ENCODE results near the gene CTR9. TPM values are rescaled to one million over a fixed set of nuclear protein-coding genes. Genes with fewer than 3 reads are reported as not detected.
A peak's percentile ranks its signal among the peaks of the same experiment; 100 is the strongest.

CTR9 gene
- total and polyA plus RNA-seq, 9 of the 15 experiments (the other 6 are each of a cell fraction or from before 2014, with no cell fraction given), result 25.4 to 79.3 (median 47.3) TPM

DNA sequence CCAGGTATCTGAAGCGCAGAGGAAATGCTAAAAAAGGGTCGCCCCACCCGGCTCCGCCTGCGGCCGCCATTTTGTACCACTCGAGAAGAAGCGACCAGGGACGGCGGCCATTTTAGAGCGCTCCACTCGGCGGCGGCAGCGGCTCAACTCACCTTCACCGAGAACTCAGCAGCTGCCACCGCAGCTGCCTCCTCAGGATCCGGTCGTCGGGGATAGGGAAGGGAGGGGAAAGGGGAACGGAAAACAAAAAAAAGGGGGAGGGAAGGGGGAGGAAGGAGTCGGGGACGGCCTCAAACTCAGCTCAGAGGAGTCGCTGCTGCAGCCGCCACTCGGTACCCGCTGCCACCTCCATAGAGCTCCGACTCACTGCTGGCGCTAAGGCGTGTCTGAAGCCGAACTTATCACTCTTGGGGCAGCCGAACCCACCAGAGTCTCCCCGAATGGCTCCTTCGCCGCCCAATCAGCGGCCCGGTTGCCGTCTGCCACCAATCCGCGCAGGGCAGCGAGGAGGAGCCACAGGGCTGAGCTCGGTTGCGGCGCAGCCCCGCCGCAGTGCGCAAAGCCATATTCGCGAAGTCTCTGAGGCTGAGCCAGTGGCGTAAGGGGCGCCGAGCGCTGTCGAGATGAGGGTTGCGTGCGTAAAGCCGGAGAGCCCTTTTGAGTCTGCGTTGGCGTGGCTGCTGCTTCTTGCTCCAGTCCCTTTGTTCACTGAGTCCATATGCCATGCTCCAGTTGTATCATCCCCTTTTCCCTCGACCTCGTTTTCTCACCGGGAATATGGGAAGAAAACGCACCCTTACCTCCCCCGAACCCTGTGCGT is 57.7 kb downstream of the CTR9 start, which contains the start of gene EIF4G2 (continued):
- TF ChIP-seq, protein P1, sequence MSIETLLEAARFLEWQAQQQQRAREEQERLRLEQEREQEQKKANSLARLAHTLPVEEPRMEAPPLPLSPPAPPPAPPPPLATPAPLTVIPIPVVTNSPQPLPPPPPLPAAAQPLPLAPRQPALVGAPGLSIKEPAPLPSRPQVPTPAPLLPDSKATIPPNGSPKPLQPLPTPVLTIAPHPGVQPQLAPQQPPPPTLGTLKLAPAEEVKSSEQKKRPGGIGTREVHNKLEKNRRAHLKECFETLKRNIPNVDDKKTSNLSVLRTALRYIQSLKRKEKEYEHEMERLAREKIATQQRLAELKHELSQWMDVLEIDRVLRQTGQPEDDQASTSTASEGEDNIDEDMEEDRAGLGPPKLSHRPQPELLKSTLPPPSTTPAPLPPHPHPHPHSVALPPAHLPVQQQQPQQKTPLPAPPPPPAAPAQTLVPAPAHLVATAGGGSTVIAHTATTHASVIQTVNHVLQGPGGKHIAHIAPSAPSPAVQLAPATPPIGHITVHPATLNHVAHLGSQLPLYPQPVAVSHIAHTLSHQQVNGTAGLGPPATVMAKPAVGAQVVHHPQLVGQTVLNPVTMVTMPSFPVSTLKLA (conservative IDR thresholded peaks at IDR 0.05), result peak; percentile 58 to 75
- TF ChIP-seq RFX7 (CRISPR knock-in tag; IDR thresholded peaks at IDR 0.05), result no peak
- TF ChIP-seq TAF15 (IDR thresholded peaks at IDR 0.05; ENCODE audit: low read depth, low read length), result peak; percentile 99; the same call in 1 of the 2 replicates
- TF ChIP-seq ZNF23 (CRISPR knock-in tag; IDR thresholded peaks at IDR 0.05), result no peak
- TF ChIP-seq SMC3 (conservative IDR thresholded peaks at IDR 0.05; ENCODE audit: insufficient read depth, low read depth, low read length), result no peak
- TF ChIP-seq, protein P2, sequence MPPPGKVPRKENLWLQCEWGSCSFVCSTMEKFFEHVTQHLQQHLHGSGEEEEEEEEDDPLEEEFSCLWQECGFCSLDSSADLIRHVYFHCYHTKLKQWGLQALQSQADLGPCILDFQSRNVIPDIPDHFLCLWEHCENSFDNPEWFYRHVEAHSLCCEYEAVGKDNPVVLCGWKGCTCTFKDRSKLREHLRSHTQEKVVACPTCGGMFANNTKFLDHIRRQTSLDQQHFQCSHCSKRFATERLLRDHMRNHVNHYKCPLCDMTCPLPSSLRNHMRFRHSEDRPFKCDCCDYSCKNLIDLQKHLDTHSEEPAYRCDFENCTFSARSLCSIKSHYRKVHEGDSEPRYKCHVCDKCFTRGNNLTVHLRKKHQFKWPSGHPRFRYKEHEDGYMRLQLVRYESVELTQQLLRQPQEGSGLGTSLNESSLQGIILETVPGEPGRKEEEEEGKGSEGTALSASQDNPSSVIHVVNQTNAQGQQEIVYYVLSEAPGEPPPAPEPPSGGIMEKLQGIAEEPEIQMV (tag; conservative IDR thresholded peaks at IDR 0.05; ENCODE audit: low read depth), result no peak
- TF ChIP-seq TRIM28 (IDR thresholded peaks at IDR 0.05), result 0 out of 2 replicates have a peak, but pooled peaks have one; percentile 73
- no peak for TF ChIP-seq JUN (IDR thresholded peaks at IDR 0.05; ENCODE audit: borderline replicate concordance, low read depth, low read length)
- TF ChIP-seq JUN (CRISPR knock-in tag; IDR thresholded peaks at IDR 0.05; ENCODE audit: borderline replicate concordance), result peak; percentile 30; the same call in 1 of the 2 replicates
- TF ChIP-seq CBX5 (IDR thresholded peaks at IDR 0.05; ENCODE audit: borderline replicate concordance, low read depth), result no peak
- TF ChIP-seq EGR1 (conservative IDR thresholded peaks at IDR 0.05), result peak; percentile 79
- TF ChIP-seq, protein P3, sequence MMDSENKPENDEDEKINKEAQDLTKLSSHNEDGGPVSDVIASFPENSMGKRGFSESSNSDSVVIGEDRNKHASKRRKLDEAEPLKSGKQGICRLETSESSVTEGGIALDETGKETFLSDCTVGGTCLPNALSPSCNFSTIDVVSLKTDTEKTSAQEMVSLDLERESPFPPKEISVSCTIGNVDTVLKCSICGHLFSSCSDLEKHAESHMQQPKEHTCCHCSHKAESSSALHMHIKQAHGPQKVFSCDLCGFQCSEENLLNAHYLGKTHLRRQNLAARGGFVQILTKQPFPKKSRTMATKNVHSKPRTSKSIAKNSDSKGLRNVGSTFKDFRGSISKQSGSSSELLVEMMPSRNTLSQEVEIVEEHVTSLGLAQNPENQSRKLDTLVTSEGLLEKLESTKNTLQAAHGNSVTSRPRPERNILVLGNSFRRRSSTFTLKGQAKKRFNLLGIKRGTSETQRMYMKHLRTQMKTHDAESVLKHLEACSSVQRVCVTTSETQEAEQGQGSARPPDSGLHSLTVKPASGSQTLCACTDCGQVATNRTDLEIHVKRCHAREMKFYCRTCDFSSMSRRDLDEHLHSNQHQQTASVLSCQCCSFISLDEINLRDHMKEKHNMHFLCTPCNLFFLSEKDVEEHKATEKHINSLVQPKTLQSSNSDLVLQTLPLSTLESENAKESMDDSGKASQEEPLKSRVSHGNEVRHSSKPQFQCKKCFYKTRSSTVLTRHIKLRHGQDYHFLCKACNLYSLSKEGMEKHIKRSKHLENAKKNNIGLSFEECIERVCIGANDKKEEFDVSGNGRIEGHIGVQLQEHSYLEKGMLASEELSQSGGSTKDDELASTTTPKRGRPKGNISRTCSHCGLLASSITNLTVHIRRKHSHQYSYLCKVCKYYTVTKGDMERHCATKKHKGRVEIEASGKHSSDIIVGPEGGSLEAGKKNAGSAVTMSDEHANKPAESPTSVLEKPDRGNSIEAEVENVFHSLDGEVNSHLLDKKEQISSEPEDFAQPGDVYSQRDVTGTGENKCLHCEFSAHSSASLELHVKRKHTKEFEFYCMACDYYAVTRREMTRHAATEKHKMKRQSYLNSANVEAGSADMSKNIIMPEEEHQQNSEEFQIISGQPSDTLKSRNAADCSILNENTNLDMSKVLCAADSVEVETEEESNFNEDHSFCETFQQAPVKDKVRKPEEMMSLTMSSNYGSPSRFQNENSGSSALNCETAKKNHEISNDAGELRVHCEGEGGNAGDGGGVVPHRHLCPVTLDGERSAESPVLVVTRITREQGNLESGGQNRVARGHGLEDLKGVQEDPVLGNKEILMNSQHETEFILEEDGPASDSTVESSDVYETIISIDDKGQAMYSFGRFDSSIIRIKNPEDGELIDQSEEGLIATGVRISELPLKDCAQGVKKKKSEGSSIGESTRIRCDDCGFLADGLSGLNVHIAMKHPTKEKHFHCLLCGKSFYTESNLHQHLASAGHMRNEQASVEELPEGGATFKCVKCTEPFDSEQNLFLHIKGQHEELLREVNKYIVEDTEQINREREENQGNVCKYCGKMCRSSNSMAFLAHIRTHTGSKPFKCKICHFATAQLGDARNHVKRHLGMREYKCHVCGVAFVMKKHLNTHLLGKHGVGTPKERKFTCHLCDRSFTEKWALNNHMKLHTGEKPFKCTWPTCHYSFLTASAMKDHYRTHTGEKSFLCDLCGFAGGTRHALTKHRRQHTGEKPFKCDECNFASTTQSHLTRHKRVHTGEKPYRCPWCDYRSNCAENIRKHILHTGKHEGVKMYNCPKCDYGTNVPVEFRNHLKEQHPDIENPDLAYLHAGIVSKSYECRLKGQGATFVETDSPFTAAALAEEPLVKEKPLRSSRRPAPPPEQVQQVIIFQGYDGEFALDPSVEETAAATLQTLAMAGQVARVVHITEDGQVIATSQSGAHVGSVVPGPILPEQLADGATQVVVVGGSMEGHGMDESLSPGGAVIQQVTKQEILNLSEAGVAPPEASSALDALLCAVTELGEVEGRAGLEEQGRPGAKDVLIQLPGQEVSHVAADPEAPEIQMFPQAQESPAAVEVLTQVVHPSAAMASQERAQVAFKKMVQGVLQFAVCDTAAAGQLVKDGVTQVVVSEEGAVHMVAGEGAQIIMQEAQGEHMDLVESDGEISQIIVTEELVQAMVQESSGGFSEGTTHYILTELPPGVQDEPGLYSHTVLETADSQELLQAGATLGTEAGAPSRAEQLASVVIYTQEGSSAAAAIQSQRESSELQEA (IDR thresholded peaks at IDR 0.05; ENCODE audit: low read depth), result no peak
- peak; percentile 98 for TF ChIP-seq SRSF1 (IDR thresholded peaks at IDR 0.05; ENCODE audit: low read depth, low read length)
- 0 out of 2 replicates have a peak, but pooled peaks have one; percentile 50 for TF ChIP-seq E2F3 (CRISPR knock-in tag; IDR thresholded peaks at IDR 0.05)
- peak; percentile 25 for TF ChIP-seq SP2 (IDR thresholded peaks at IDR 0.05; ENCODE audit: extremely low read depth, low read depth, low read length, poor library complexity, severe bottlenecking)
- peak in 1 of 2 experiments; percentile 58; a peak in 1 of 4 replicates for TF ChIP-seq TEAD1 (CRISPR knock-in tag; IDR thresholded peaks at IDR 0.05)
